Measurements from ENCODE around the gene ELMO1.
A peak's percentile ranks its signal among the peaks of the same experiment; 100 is the strongest.

The ELMO1 gene

GRCh38 chr7:37475646-37476045 is 27.0 kb upstream of the ELMO1 start:
- DNase-seq (ENCODE audit: low read depth, low spot score): no peak

- no peak for DNase-seq (ENCODE audit: low read depth, low spot score)
These were observed 23.0 kb upstream of the ELMO1 start for GRCh38 chr7:37471619-37472018.

- no peak for DNase-seq (ENCODE audit: low read depth, low spot score)
These were observed 18.3 kb upstream of the ELMO1 start for GRCh38 chr7:37467002-37467401.

GRCh38 chr7:37462138-37462537 is 13.5 kb upstream of the ELMO1 start:
- DNase-seq (ENCODE audit: low read depth, low spot score): no peak

- no peak for DNase-seq (ENCODE audit: low read depth, low spot score)
These were observed 6.4 kb upstream of the ELMO1 start for GRCh38 chr7:37455081-37455480.

GRCh38 chr7:37452346-37452745 is 3.7 kb upstream of the ELMO1 start:
- no peak for DNase-seq (ENCODE audit: low read depth, low spot score)

GRCh38 chr7:37450035-37450434 is 1.4 kb upstream of the ELMO1 start:
- DNase-seq (ENCODE audit: low read depth, low spot score): no peak

GRCh38 chr7:37449621-37450020 is 957 bp upstream of the ELMO1 start:
- DNase-seq (ENCODE audit: low read depth, low spot score): no peak

GRCh38 chr7:37448011-37448635 is 541 bp downstream of the ELMO1 start:
- DNase-seq (ENCODE audit: low read depth, low spot score): no peak

GRCh38 chr7:37446371-37446770 is 2.3 kb downstream of the ELMO1 start:
- DNase-seq (ENCODE audit: low read depth, low spot score): peak; percentile 9

GRCh38 chr7:37445790-37446189 is 2.9 kb downstream of the ELMO1 start:
- DNase-seq (ENCODE audit: low read depth, low spot score): no peak

- no peak for DNase-seq (ENCODE audit: low read depth, low spot score)
These were observed 3.5 kb downstream of the ELMO1 start for GRCh38 chr7:37445064-37445723.

- DNase-seq (ENCODE audit: low read depth, low spot score): no peak
These were observed 5.0 kb downstream of the ELMO1 start for GRCh38 chr7:37443627-37444026.

- DNase-seq (ENCODE audit: low read depth, low spot score): no peak
These were observed 6.4 kb downstream of the ELMO1 start for GRCh38 chr7:37442268-37442667.

GRCh38 chr7:37441816-37442215 is 6.8 kb downstream of the ELMO1 start:
- no peak for DNase-seq (ENCODE audit: low read depth, low spot score)

- DNase-seq (ENCODE audit: low read depth, low spot score): no peak
These were observed 7.3 kb downstream of the ELMO1 start for GRCh38 chr7:37441386-37441760.

- no peak for DNase-seq (ENCODE audit: low read depth, low spot score)
These were observed 7.8 kb downstream of the ELMO1 start for GRCh38 chr7:37440738-37441385.

- DNase-seq (ENCODE audit: low read depth, low spot score): no peak
These were observed 9.0 kb downstream of the ELMO1 start for GRCh38 chr7:37439653-37440026.

- no peak for DNase-seq (ENCODE audit: low read depth, low spot score)
These were observed 9.6 kb downstream of the ELMO1 start for GRCh38 chr7:37438906-37439652.

- DNase-seq (ENCODE audit: low read depth, low spot score): no peak
These were observed 13.4 kb downstream of the ELMO1 start for GRCh38 chr7:37435156-37435855.

GRCh38 chr7:37434529-37434928 is 14.1 kb downstream of the ELMO1 start:
- DNase-seq (ENCODE audit: low read depth, low spot score): no peak

GRCh38 chr7:37433166-37433565 is 15.5 kb downstream of the ELMO1 start:
- DNase-seq (ENCODE audit: low read depth, low spot score): peak; percentile 47

Measured in ELF-1 (cell line).